ENCODE measurements around the gene SYS1.
"Not testable (repeated sequence)": the region's sequence is repeated elsewhere in the genome, so short reads cannot be mapped to it uniquely, and the experiment has no call there.

The SYS1 gene

GRCh38 chr20:45347297-45347935, 15.5 kb upstream of the SYS1 start:
- Histone ChIP-seq H3K27me3 (ENCODE audit: insufficient read depth, poor library complexity, severe bottlenecking) (peaks cover 10% of the 10 kb centered on the region), H3K27ac (replicated peaks) (no peak overlapping the region), H3K4me3 (replicated peaks; ENCODE audit: insufficient read depth, low read length) (peak overlapping the region; percentile 38; the same call in 1 of the 2 replicates)
- TF ChIP-seq, protein P1, sequence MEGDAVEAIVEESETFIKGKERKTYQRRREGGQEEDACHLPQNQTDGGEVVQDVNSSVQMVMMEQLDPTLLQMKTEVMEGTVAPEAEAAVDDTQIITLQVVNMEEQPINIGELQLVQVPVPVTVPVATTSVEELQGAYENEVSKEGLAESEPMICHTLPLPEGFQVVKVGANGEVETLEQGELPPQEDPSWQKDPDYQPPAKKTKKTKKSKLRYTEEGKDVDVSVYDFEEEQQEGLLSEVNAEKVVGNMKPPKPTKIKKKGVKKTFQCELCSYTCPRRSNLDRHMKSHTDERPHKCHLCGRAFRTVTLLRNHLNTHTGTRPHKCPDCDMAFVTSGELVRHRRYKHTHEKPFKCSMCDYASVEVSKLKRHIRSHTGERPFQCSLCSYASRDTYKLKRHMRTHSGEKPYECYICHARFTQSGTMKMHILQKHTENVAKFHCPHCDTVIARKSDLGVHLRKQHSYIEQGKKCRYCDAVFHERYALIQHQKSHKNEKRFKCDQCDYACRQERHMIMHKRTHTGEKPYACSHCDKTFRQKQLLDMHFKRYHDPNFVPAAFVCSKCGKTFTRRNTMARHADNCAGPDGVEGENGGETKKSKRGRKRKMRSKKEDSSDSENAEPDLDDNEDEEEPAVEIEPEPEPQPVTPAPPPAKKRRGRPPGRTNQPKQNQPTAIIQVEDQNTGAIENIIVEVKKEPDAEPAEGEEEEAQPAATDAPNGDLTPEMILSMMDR (IDR thresholded peaks at IDR 0.05; ENCODE audit: insufficient read depth, low read length), result no peak
- TF ChIP-seq GABPA (IDR thresholded peaks at IDR 0.05; ENCODE audit: low read depth) (no peak), SPI1 (IDR thresholded peaks at IDR 0.05; ENCODE audit: borderline replicate concordance, low read depth) (no peak), POLR2AphosphoS5 (IDR thresholded peaks at IDR 0.05; ENCODE audit: low read depth) (no peak), REST (IDR thresholded peaks at IDR 0.05; ENCODE audit: insufficient replicate concordance, low read depth) (no peak)
- no peak for DNase-seq (ENCODE audit: low read depth in 1 of 2, low spot score in 1 of 2)

GRCh38 chr20:45347936-45348778, 14.8 kb upstream of the SYS1 start, which contains the start of gene SDC4:
TSS of gene SDC4 (minus strand) at chr20:45348424. CDS start at chr20:45348384, 40 bp downstream.
- peak within 1 kb of the TSS; percentile 38 for H3K4me3 ChIP-seq (replicated peaks; ENCODE audit: insufficient read depth, low read length)
- TF ChIP-seq REST (IDR thresholded peaks at IDR 0.05; ENCODE audit: insufficient replicate concordance, low read depth) (no peak), SPI1 (IDR thresholded peaks at IDR 0.05; ENCODE audit: borderline replicate concordance, low read depth) (no peak), POLR2AphosphoS5 (IDR thresholded peaks at IDR 0.05; ENCODE audit: low read depth) (no peak), GABPA (IDR thresholded peaks at IDR 0.05; ENCODE audit: low read depth) (no peak)
- TF ChIP-seq, protein P1 (IDR thresholded peaks at IDR 0.05; ENCODE audit: insufficient read depth, low read length), result no peak
- no peak for DNase-seq (ENCODE audit: low read depth in 1 of 2, low spot score in 1 of 2)
- H3K27ac ChIP-seq (replicated peaks), result no peak within 1 kb of the TSS
- peaks cover 10% of the 10 kb centered on the region for H3K27me3 ChIP-seq (ENCODE audit: insufficient read depth, poor library complexity, severe bottlenecking)

DNA sequence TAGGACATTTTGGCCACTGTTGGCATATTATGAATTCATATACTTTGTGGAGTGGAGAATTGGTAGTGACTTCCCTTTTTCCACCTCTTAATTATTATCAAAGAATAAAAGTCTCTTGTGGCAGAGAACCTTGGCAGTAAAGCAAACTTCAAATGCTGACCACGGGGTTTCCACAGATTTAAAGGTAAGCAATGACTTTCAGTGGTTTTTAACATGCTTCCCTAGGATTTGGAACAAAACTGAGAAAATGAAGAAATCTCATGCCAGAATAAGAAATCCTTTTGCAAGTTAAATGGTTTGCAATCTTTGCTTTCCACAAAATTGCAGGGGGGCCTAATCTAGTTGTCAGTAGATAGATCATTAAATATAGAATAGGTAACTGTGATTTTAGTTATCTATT, 12.7 kb upstream of the SYS1 start:
- peaks cover 10% of the 10 kb centered on the region for H3K27me3 ChIP-seq (ENCODE audit: insufficient read depth, poor library complexity, severe bottlenecking)
- DNase-seq (ENCODE audit: low read depth in 1 of 2, low spot score in 1 of 2), result no peak
- no peak overlapping the region for H3K27ac ChIP-seq (replicated peaks)
- no peak overlapping the region for H3K4me3 ChIP-seq (replicated peaks; ENCODE audit: insufficient read depth, low read length)
- TF ChIP-seq SPI1 (IDR thresholded peaks at IDR 0.05; ENCODE audit: borderline replicate concordance, low read depth) (peak; percentile 65), GABPA (IDR thresholded peaks at IDR 0.05; ENCODE audit: low read depth) (no peak)

- not testable (repeated sequence) for H3K4me3 ChIP-seq (replicated peaks; ENCODE audit: insufficient read depth, low read length); H3K27me3 ChIP-seq (ENCODE audit: insufficient read depth, poor library complexity, severe bottlenecking); DNase-seq (ENCODE audit: low read depth in 1 of 2, low spot score in 1 of 2); H3K27ac ChIP-seq (replicated peaks)
Measured at GRCh38 chr20:45350795-45351194, 12.2 kb upstream of the SYS1 start.
